ENCODE data around the gene CRYBG1.
"Not testable (repeated sequence)": the region's sequence is repeated elsewhere in the genome, so short reads cannot be mapped to it uniquely, and the experiment has no call there.

The CRYBG1 gene

GRCh38 chr6:106537662-106538061, 177.1 kb downstream of the CRYBG1 start:
- Mint-ChIP-seq H3K4me1 (ENCODE audit: low read depth) (peaks cover 62% of the 10 kb centered on the region), H3K9me3 (ENCODE audit: low read depth) (no peaks in the 10 kb centered on the region), H3K4me3 (peak overlapping the region; percentile 33), H3K36me3 (peaks cover 15% of the 10 kb centered on the region), H3K27me3 (no peaks in the 10 kb centered on the region), H3K27ac (peak overlapping the region; percentile 91)

GRCh38 chr6:106538145-106538544, 177.6 kb downstream of the CRYBG1 start:
- Mint-ChIP-seq H3K4me1 (ENCODE audit: low read depth) (peaks cover 57% of the 10 kb centered on the region), H3K4me3 (peak overlapping the region; percentile 33), H3K36me3 (peaks cover 11% of the 10 kb centered on the region), H3K27ac (peak overlapping the region; percentile 91), H3K9me3 (ENCODE audit: low read depth) (no peaks in the 10 kb centered on the region), H3K27me3 (no peaks in the 10 kb centered on the region)

GRCh38 chr6:106539936-106540335, 179.4 kb downstream of the CRYBG1 start:
- Mint-ChIP-seq H3K4me1 (ENCODE audit: low read depth) (peaks cover 43% of the 10 kb centered on the region), H3K4me3 (no peak overlapping the region), H3K27ac (peak overlapping the region; percentile 14), H3K36me3 (peaks cover 13% of the 10 kb centered on the region), H3K27me3 (no peaks in the 10 kb centered on the region), H3K9me3 (ENCODE audit: low read depth) (no peaks in the 10 kb centered on the region)

DNA sequence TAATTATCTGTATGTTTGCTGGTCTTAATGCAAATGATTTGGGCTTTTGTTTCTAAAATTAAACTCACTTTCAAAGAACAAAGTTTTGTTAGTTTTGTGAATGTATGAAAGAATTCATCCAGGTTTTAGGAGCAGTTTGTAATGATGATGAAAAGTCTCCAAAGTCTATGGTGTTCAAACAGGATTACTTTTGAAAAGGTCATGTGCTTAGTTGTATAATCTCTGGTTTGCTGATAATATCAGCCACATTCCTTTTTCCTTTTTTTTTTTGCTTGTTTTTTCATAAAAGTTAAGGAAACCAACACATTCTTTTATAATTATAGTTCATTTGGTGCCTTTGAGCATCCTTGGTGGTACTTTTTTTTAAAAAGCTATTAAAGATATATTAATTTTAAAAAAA, 179.9 kb downstream of the CRYBG1 start:
- Mint-ChIP-seq H3K4me1 (ENCODE audit: low read depth) (peaks cover 41% of the 10 kb centered on the region), H3K27ac (peak overlapping the region; percentile 14), H3K36me3 (peaks cover 15% of the 10 kb centered on the region), H3K9me3 (ENCODE audit: low read depth) (no peaks in the 10 kb centered on the region), H3K27me3 (no peaks in the 10 kb centered on the region), H3K4me3 (no peak overlapping the region)

- no peak overlapping the region for H3K27ac Mint-ChIP-seq
- H3K4me3 Mint-ChIP-seq = no peak overlapping the region
- H3K4me1 Mint-ChIP-seq (ENCODE audit: low read depth) = peaks cover 41% of the 10 kb centered on the region
- no peaks in the 10 kb centered on the region for H3K27me3 Mint-ChIP-seq
- H3K36me3 Mint-ChIP-seq = peaks cover 16% of the 10 kb centered on the region
- no peaks in the 10 kb centered on the region for H3K9me3 Mint-ChIP-seq (ENCODE audit: low read depth)
These were observed 180.4 kb downstream of the CRYBG1 start for GRCh38 chr6:106540907-106541306.

DNA sequence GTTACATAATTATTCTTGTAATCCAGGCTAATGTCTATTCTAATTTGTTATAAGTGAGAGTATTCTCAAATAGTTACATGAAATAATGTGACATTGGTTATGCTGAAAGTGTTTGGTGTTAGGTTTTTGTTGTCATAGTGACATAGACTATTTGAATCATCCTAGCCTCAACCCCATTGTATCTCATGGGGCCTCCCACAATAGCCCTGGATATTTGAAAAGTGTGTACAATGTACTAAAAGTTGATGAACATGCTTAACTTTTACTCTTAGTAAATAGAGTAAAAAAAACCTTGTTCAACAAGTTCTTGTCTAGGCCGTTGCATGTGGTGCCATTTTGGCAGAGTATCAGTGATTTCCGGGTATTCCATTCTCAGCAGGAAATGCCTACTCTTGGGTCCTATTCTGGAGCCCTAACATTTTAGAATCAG, 185.8 kb downstream of the CRYBG1 start:
- no peaks in the 10 kb centered on the region for H3K9me3 Mint-ChIP-seq (ENCODE audit: low read depth)
- peaks cover 42% of the 10 kb centered on the region for H3K4me1 Mint-ChIP-seq (ENCODE audit: low read depth)
- no peak overlapping the region for H3K4me3 Mint-ChIP-seq
- H3K27ac Mint-ChIP-seq = peak overlapping the region; percentile 90
- H3K36me3 Mint-ChIP-seq = peaks cover 32% of the 10 kb centered on the region
- no peaks in the 10 kb centered on the region for H3K27me3 Mint-ChIP-seq

- H3K4me1 Mint-ChIP-seq (ENCODE audit: low read depth) = peaks cover 42% of the 10 kb centered on the region
- peak overlapping the region; percentile 90 for H3K27ac Mint-ChIP-seq
- no peaks in the 10 kb centered on the region for H3K27me3 Mint-ChIP-seq
- H3K36me3 Mint-ChIP-seq = peaks cover 35% of the 10 kb centered on the region
- H3K4me3 Mint-ChIP-seq = no peak overlapping the region
- no peaks in the 10 kb centered on the region for H3K9me3 Mint-ChIP-seq (ENCODE audit: low read depth)
These were observed 186.3 kb downstream of the CRYBG1 start for GRCh38 chr6:106546691-106547414.

- H3K4me1 Mint-ChIP-seq (ENCODE audit: low read depth) = peaks cover 44% of the 10 kb centered on the region
- peak overlapping the region; percentile 22 for H3K4me3 Mint-ChIP-seq
- H3K9me3 Mint-ChIP-seq (ENCODE audit: low read depth) = no peaks in the 10 kb centered on the region
- H3K27me3 Mint-ChIP-seq = no peaks in the 10 kb centered on the region
- H3K36me3 Mint-ChIP-seq = peaks cover 36% of the 10 kb centered on the region
- peak overlapping the region; percentile 90 for H3K27ac Mint-ChIP-seq
These were observed 187.3 kb downstream of the CRYBG1 start for GRCh38 chr6:106547601-106548453.

GRCh38 chr6:106548926-106549455, 188.5 kb downstream of the CRYBG1 start:
- not testable (repeated sequence) for H3K9me3 Mint-ChIP-seq (ENCODE audit: low read depth); H3K4me3 Mint-ChIP-seq; H3K27me3 Mint-ChIP-seq
- H3K27ac Mint-ChIP-seq = peak overlapping the region; percentile 41
- peaks cover 43% of the 10 kb centered on the region for H3K36me3 Mint-ChIP-seq
- H3K4me1 Mint-ChIP-seq (ENCODE audit: low read depth) = peaks cover 55% of the 10 kb centered on the region

- peak overlapping the region; percentile 67 for H3K27ac Mint-ChIP-seq
- no peaks in the 10 kb centered on the region for H3K9me3 Mint-ChIP-seq (ENCODE audit: low read depth)
- no peak overlapping the region for H3K4me3 Mint-ChIP-seq
- H3K36me3 Mint-ChIP-seq = peaks cover 39% of the 10 kb centered on the region
- H3K27me3 Mint-ChIP-seq = no peaks in the 10 kb centered on the region
- H3K4me1 Mint-ChIP-seq (ENCODE audit: low read depth) = peaks cover 53% of the 10 kb centered on the region
These were observed 189.0 kb downstream of the CRYBG1 start for GRCh38 chr6:106549521-106549920.

DNA sequence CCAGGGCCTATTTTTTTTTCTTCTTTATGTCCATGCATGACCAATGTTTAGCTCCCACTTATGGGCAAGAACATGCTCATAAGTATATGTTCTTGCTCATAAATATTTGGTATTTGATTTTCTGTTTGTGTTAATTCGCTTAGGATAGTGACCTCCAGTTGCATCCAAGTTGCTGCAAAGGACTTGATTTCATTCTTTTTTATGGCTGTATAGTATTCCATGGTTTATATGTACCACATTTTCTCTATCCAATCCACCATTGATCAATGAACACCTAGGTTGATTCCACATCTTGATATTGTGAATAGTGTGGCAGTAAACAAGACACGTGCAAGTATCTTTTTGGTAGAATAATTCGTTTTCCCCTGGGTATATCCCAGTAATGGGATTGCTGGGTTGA, 190.6 kb downstream of the CRYBG1 start:
- Mint-ChIP-seq H3K4me1 (ENCODE audit: low read depth) (peaks cover 44% of the 10 kb centered on the region), H3K27ac (peak overlapping the region; percentile 66), H3K4me3 (no peak overlapping the region), H3K27me3 (no peaks in the 10 kb centered on the region), H3K9me3 (ENCODE audit: low read depth) (no peaks in the 10 kb centered on the region), H3K36me3 (peaks cover 33% of the 10 kb centered on the region)

DNA sequence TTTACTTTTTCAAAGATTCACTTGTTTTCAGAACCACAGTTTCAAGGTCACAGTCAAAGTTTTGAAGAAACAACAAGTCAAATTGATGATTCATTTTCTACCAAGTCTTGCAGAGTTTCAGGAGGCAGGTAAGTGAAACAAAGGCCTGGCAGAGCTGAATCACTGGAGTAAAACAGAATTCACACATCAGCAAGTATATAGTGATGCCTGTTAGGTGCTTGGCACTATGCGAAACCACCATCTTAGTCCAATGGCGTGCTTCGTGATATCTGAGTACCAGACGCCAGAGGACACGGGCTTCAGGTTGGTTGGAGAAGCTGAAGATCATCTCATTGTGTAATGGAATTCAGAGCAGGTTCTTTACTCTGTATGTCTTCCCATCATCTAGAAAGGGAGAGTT, 192.9 kb downstream of the CRYBG1 start:
- no peaks in the 10 kb centered on the region for H3K27me3 Mint-ChIP-seq
- peaks cover 24% of the 10 kb centered on the region for H3K36me3 Mint-ChIP-seq
- peak overlapping the region; percentile 94 for H3K27ac Mint-ChIP-seq
- H3K9me3 Mint-ChIP-seq (ENCODE audit: low read depth) = no peaks in the 10 kb centered on the region
- peaks cover 29% of the 10 kb centered on the region for H3K4me1 Mint-ChIP-seq (ENCODE audit: low read depth)
- H3K4me3 Mint-ChIP-seq = no peak overlapping the region

GRCh38 chr6:106555767-106556166, 195.2 kb downstream of the CRYBG1 start:
- Mint-ChIP-seq H3K27ac (no peak overlapping the region), H3K9me3 (ENCODE audit: low read depth) (no peaks in the 10 kb centered on the region), H3K27me3 (no peaks in the 10 kb centered on the region), H3K4me1 (ENCODE audit: low read depth) (peaks cover 19% of the 10 kb centered on the region), H3K4me3 (no peak overlapping the region), H3K36me3 (peaks cover 19% of the 10 kb centered on the region)

DNA sequence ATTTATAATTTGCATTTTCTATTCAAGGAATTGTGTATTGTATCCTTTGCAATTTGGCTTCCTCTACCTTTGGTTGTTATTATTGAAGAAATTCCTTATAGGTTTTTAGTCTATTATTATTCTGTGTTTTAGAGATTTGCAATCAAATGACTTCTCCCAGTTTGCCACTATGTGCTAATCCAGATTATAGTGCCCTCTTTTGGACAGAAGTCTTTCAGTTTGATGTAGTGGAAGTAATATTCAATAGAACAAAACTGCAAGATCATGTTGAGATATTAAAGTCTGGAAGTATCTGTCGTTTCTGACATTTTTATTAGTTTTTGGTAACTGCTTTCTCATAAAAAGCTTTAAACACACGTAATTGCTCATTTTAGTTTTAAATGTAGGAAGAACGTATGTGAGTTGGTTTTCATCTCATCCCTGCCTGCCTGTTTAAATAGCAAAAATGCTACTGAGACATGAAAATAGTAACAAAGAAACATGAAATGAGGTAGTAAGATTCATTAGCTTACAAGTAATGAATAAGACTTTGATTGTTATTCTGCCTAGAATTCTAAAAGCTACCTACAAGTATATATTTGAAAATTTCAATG, 195.9 kb downstream of the CRYBG1 start:
- peaks cover 19% of the 10 kb centered on the region for H3K36me3 Mint-ChIP-seq
- H3K4me1 Mint-ChIP-seq (ENCODE audit: low read depth) = peaks cover 25% of the 10 kb centered on the region
- H3K9me3 Mint-ChIP-seq (ENCODE audit: low read depth) = no peaks in the 10 kb centered on the region
- no peak overlapping the region for H3K4me3 Mint-ChIP-seq
- H3K27ac Mint-ChIP-seq = peak overlapping the region; percentile 46
- H3K27me3 Mint-ChIP-seq = no peaks in the 10 kb centered on the region

- peaks cover 14% of the 10 kb centered on the region for H3K36me3 Mint-ChIP-seq
- H3K27me3 Mint-ChIP-seq = no peaks in the 10 kb centered on the region
- H3K4me3 Mint-ChIP-seq = no peak overlapping the region
- H3K9me3 Mint-ChIP-seq (ENCODE audit: low read depth) = no peaks in the 10 kb centered on the region
- H3K4me1 Mint-ChIP-seq (ENCODE audit: low read depth) = peaks cover 24% of the 10 kb centered on the region
- H3K27ac Mint-ChIP-seq = peak overlapping the region; percentile 28
These were observed 197.3 kb downstream of the CRYBG1 start for GRCh38 chr6:106557837-106558236.

Data from activated naive CD8-positive, alpha-beta T cell (primary cell).